NCI-H226 (cell line): ENCODE data around the gene SHISA9.
A peak's percentile ranks its signal among the peaks of the same experiment; 100 is the strongest.

Experiments
- DNase-seq: peaks from one replicate; pipeline ENCODE4 v3.0.0-alpha.2; 2015

The SHISA9 gene

DNA sequence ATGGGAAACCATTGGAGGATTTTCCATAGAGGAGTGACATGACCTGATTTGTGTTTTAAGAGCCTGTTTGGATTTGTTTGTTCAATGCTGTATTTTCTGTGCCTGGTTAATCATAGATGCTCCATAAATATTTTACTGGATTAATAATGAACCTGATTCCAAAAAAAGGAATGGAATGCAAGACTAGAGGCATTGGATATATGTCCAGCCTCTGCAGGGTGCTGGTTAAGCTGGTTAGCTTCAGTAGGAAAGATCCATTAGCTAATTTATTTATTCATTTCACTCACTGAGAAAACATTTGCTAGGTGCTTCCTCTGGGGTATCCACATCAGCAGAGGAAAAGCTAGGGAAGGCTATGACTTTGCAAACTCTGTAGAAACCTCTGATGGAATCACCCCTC lies 57.7 kb downstream of the SHISA9 start:
- no peak for DNase-seq

- no peak for DNase-seq
Measured at GRCh38 chr16:12961626-12962025, 60.2 kb downstream of the SHISA9 start.

DNA sequence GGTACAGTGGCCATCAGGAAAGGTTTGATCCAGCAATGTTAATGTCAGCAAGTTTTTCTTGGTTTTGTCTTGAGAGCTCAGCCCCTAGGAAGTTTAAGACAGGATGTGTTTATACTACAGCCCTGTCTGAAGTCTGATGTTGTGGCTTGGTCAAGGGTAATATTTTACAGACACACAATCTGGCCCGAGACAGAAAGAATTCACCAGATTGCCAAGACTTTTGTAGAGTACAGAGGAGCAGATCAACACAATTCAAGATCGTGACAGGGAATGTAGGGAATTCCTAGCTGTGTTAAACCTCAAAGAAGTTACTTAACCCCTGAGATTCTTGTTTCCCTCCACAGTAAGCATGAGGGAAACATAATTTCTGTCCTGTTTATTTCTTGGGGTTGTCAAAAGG lies 63.1 kb downstream of the SHISA9 start:
- DNase-seq, result no peak

- DNase-seq, result no peak
Measured at GRCh38 chr16:12965274-12965804, 63.9 kb downstream of the SHISA9 start.

DNA sequence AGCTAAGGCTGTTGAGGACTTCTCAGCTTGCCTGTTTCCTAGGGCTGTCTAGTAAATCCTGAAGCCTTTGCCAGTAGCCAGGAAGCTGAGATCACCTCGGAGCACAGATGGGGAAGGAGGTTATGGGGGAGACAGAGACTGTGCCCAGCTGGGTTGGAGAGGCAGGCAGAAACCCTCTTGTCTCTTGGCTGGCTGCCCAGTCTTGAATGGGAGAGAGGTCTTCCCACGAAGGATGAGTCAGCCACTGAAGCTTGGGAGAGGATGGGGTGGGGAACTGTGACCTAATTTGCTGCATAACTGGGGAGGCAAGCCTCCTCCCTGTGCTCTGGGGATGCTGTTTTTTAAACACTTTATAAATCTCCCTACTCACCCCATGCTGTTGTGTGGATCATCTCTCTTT lies 69.8 kb downstream of the SHISA9 start:
- peak; percentile 87 for DNase-seq

GRCh38 chr16:12972246-12972645 lies 70.8 kb downstream of the SHISA9 start:
- DNase-seq, result no peak

DNA sequence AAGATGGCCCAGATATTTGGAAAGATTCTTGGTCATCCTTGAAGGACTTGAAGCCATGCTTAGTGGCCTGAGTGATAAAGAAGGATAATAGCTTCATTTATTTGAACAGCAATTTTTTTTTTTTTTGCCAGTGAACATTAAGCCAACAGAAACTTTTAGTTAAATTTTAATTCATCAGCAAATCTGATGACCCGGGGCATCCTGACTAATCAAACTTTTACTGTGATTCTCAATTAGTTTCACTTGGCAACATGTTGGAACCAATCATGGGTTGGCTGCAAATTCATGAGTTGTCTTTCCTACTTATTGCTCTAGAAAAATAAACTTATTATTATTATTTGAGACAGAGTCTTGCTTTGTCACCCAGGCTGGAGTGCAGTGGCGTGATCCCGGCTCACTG lies 74.4 kb downstream of the SHISA9 start:
- no peak for DNase-seq

GRCh38 chr16:12976496-12976895 lies 75.1 kb downstream of the SHISA9 start:
- DNase-seq, result no peak

DNA sequence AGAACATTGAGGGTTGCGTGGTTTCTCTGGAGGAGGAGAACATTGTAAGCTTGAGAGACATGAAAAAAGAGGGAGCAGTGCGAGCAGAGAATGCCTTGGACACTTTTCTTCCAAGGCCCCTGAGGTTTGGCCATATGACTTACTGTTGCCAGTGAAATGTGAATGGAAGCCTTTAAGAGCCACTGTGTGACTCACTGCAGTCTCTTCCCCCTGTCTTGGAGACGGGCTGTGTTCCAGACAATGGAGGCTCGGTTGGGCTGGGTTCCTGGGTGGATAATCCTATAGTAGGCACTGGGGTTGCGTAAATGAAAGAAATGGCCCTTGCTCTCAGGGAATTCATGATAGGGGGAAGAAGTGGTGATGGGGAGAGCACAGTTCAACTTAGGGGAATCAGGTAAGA lies 75.5 kb downstream of the SHISA9 start:
- no peak for DNase-seq

GRCh38 chr16:12985516-12985915 lies 84.1 kb downstream of the SHISA9 start:
- no peak for DNase-seq

DNA sequence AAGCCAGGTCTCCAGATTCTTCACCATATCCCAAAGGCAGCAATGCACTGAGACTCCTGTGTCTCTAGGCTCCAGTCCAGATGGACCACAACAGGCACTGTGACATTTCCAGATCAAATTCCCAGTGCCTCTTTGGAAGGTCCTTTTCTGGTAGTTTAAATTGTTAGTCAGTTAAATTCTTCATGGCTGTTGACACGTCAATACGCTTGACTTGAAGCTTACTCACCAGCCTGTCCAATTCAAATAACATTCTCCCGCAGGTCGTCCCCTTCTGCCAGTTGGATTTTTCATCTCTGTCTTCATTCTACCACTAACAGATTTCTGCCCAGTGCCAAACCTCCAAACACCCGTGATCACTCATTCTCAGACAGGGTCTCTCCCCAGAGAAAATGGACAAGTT lies 86.7 kb downstream of the SHISA9 start:
- DNase-seq, result no peak

DNA sequence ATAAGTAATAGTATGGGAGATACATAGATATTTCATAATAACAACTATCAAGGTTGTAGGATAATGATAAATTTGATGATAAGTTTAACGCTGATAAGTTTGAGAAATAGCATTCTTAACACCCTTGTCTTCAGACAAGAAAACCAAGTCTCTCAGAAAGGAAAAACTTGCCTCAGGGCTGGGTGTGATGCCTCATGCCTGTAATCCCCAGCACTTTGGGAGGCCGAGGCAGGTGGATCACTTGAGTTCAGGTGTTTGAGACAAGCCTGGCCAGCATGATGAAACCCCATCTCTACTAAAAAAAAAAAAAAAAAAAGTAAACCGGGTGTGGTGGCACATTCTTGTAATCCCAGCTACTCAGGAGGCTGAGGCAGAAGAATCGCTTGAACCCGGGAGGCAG lies 90.7 kb downstream of the SHISA9 start:
- no peak for DNase-seq

DNA sequence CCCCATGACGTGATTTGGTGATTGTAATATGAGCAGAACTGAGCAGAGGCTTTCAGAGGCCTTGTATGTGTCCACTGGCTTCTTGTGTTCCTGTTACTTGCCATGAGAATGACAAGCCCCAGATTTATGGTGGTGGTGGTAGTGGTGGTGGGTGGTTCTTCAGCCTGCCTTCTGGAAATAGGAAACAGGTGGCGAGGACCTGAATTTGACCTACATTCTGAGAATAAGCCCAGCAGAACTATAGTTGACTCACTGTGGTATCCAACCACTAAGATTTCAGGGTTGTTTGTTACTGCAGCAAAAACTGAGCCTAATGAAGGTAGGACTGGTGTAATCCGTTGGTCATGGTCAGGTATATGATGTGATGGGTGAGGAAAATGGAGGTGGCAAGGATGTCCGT lies 93.0 kb downstream of the SHISA9 start:
- DNase-seq, result no peak

DNA sequence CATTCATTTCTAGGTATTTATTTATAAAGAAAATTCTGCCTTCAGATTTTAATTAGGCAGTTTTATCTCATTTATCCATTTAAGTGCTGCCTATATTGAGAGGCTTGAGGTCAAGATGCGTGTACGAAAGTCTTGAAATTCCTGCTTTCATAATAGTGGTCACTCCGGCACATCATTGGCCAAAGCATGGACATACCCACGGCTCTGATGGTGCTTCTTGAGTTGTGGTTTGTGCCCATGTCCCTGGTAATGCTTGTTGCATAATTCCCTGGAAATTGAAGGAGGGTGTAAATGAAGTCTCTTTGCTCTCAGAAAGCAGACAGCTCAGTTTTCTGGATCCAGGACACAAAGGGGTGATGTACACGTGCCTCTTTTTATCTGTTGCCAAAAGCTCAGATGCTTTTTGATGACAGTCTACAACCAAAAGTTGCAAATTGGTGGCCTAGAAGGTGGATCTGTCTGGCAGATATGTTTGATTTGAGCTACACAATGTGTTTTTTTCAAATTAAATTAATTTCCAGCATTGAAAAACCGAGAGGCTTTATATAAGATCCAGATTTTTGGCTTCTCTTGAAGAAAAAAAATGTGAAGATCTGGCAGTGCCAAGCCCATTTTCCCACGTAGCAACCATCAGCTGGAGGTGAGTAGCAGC lies 94.4 kb downstream of the SHISA9 start:
- DNase-seq, result no peak

DNA sequence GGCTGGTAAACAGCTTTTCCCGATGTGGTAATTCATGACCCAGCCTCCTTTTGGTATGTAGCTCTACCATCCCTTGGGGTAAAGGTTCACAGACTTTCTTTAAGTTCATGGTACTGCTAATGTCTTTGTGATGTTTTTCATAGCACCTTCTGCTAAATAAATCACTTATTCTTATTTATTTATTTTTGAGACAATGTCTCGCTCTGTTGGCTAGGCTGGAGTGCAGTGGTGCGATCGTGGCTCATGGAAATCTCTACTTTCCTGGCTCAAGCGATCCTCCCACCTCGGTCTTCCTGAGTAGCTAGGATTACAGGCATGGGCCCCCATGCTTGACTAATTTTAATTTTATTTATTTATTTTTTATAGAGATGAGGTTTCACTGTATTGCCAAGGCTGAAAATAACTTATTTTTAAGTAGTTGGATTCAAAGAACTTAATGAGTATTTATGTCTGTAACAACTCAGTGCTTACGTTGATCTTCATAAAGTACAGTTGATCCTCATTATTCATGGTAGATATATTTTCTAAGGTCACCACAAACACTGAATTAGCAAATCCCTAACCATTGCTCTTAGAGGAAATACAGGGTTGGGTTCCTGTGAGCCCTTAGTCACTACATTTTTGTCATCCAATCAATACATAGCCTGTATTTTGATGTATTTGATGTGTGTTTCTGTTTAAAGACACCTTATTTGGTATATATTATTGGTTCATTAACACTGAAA lies 97.1 kb downstream of the SHISA9 start:
- DNase-seq, result no peak

DNA sequence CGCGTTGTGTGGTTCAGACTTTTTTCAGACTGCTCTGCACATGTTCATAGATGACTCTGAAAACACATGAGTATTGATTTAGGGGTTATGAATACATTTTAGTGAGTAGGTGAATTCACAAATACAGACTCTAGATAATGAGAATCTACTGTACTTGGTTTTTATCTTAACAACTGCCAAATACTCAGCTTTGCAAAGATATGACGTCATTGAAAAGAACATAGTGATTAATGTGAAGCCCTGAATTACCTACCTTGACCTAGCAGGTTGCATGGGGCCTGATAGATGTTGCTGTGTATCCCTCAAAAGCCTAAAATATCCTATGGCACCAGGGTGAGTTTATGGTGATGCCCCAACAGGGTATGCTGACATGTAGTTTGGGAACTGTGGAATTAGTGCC lies 98.0 kb downstream of the SHISA9 start:
- DNase-seq, result no peak

- DNase-seq, result no peak
Measured at GRCh38 chr16:13005721-13006247, 104.4 kb downstream of the SHISA9 start.

GRCh38 chr16:13012601-13013000 lies 111.2 kb downstream of the SHISA9 start:
- no peak for DNase-seq

DNA sequence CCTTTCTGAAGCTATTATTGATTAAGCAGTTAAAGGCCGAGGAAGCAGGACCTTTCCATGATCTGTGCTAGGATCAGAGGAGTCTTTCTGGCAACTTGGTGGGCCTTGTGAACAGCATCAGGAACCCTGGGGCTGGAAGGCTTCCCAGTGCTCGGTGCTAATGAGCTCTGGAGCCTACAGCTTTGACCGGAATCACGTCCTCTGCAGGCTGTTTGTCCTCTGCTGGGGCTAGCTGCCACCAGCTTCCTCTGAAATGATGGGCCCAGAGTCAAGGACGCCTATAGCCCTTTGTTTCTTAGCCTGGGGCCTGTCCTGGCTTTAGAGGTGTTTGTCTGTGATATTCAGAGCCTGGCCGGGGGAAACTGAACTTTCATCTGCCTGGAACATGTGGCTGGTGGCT lies 111.6 kb downstream of the SHISA9 start:
- DNase-seq, result no peak

- no peak for DNase-seq
Measured at GRCh38 chr16:13014476-13014875, 113.1 kb downstream of the SHISA9 start.

DNA sequence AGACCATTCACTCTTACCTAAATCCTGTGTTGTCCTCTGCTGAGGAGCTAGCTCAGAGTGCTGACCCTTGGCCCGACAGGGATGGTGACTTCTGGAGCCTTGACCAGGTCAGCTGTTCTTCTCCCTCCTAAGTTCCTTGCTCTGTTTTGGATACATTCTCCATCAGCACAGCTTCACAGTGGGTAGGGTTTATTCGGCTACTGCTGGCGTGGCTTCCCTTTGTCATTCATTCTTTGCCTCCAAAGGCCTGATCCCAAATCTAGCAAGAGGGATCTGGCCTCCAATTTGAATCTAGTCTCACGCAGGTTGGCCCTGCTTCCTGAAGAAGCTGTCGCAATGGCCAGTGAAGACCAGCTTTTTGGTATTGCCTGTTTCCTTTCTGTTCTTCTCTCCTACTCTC lies 116.6 kb downstream of the SHISA9 start:
- no peak for DNase-seq

DNA sequence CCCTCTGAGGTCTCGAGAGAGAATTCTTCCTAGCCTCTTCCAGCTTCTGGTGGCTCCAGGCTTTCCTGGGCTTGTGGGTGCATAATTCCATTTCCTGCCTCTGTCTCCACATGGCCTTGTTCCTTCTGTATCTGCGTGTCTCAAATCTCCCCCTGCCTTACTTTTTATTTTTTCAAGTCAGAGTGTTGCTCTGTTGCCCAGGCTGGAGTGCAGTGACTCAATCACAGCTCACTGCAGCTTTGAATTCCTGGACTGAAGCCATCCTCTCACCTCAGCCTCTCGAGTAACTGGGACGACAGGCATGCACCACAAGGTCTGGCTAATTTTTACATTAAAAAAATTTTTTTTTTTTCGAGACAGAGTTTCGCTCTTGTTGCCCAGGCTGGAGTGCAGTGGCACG lies 120.6 kb downstream of the SHISA9 start:
- DNase-seq, result no peak

DNA sequence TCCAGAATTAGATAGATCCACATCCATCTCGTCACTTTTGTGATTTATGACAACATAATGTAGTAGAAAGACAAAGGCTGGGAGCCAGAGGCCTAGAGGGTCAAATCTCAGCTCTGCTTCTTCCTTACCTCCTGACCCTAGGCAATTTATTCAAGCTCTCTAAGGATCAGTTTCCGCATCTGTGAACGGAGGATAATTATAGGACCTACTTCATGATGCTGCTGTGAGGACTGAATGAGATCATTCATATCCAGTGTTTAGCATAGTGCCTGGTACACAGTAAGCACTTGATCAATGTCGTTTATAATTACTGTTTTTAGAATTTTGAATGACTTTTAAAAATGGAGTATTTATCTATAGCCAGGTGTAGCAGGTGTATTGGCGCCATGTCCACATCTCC lies 128.4 kb downstream of the SHISA9 start:
- no peak for DNase-seq

GRCh38 chr16:13030769-13031168 lies 129.4 kb downstream of the SHISA9 start:
- DNase-seq, result no peak
